Thoracic aorta (tissue), 2 donors: Measurements from ENCODE around the gene KSR1. TPM values are rescaled to one million over a fixed set of nuclear protein-coding genes. Genes with fewer than 3 reads are reported as not detected.

Experiments used
- ATAC-seq: fragments of 150-250 bp; one replicate; pipeline ENCODE4 v1.8.0; 2017; ENCODE audit warnings: low read depth; ENCODE audit not compliant: insufficient number of reproducible peaks, low FRiP score
- DNase-seq: peaks from one replicate; pipeline ENCODE4 v3.0.0-alpha.2; 2020; ENCODE audit warnings: low spot score
- H3K27ac ChIP-seq, 2 donors: fragments of 200-600 bp; sonication (generic); 1 replicate in 1 of 2; 2 replicates in 1 of 2; pipeline ENCODE4 v1.5.1; 2016; ENCODE audit warnings: mild to moderate bottlenecking in 2 of 2, moderate library complexity in 2 of 2
- H3K27me3 ChIP-seq: fragments of 200-600 bp; sonication (generic); replicated peaks from 2 replicates; pipeline ENCODE4 v1.6.0; 2016; ENCODE audit warnings: mild to moderate bottlenecking; ENCODE audit not compliant: insufficient read depth
- H3K36me3 ChIP-seq: fragments of 200-600 bp; sonication (generic); one replicate; pipeline ENCODE4 v1.5.1; 2016
- H3K4me1 ChIP-seq, 2 donors: fragments of 200-600 bp; sonication (generic); 1 replicate in 1 of 2; 2 replicates in 1 of 2; pipeline versions ENCODE4 v1.5.1 to v1.6.0; 2016; ENCODE audit warnings: low read depth in 2 of 2, mild to moderate bottlenecking in 1 of 2; ENCODE audit not compliant: control insufficient read depth in 1 of 2
- H3K4me3 ChIP-seq: fragments of 200-600 bp; sonication (generic); 2 replicates; pipeline ENCODE4 v1.5.1; 2016; ENCODE audit warnings: mild to moderate bottlenecking
- H3K9me3 ChIP-seq: fragments of 200-600 bp; sonication (generic); 2 replicates; pipeline ENCODE4 v1.5.1; 2016
- CTCF ChIP-seq: fragments of 200-600 bp; sonication (generic); IDR thresholded peaks from one replicate; pipeline ENCODE4 v1.5.1; 2019; ENCODE audit warnings: antibody characterized with exemption
- total RNA-seq, 2 donors: library from RNA; depleted of rRNA; stranded (reverse); fragments of >200 nt; gene quantifications; one replicate each; pipeline versions ENCODE4 v1.1.0 to v1.2.3, GENCODE V29; 2016

KSR1 gene
- total RNA-seq, 2 donors from 2014 or later: 17.6 to 46.0 TPM

GRCh38 chr17:27532269-27533263 is 76.3 kb downstream of the KSR1 start:
- no peak for DNase-seq

GRCh38 chr17:27533874-27534815 is 77.9 kb downstream of the KSR1 start:
- H3K27ac ChIP-seq: no peak overlapping the region
- no peaks in the 10 kb centered on the region for H3K27me3 ChIP-seq
- H3K4me3 ChIP-seq: no peak overlapping the region
- H3K9me3 ChIP-seq: no peaks in the 10 kb centered on the region
- no peaks in the 10 kb centered on the region for H3K36me3 ChIP-seq
- ATAC-seq (no peak), DNase-seq (no peak)
- no peak for TF ChIP-seq CTCF
- H3K4me1 ChIP-seq: peaks cover 16 to 43% of the 10 kb centered on the region in 2 donors

More at GRCh38 chr17:27532269-27533263, 76.3 kb downstream of the KSR1 start:
- Histone ChIP-seq H3K4me1 (peaks cover 19 to 44% of the 10 kb centered on the region in 2 donors), H3K9me3 (no peaks in the 10 kb centered on the region), H3K27ac (no peak overlapping the region), H3K27me3 (no peaks in the 10 kb centered on the region), H3K4me3 (no peak overlapping the region), H3K36me3 (no peaks in the 10 kb centered on the region)
- TF ChIP-seq CTCF: no peak
- no peak for ATAC-seq

DNA sequence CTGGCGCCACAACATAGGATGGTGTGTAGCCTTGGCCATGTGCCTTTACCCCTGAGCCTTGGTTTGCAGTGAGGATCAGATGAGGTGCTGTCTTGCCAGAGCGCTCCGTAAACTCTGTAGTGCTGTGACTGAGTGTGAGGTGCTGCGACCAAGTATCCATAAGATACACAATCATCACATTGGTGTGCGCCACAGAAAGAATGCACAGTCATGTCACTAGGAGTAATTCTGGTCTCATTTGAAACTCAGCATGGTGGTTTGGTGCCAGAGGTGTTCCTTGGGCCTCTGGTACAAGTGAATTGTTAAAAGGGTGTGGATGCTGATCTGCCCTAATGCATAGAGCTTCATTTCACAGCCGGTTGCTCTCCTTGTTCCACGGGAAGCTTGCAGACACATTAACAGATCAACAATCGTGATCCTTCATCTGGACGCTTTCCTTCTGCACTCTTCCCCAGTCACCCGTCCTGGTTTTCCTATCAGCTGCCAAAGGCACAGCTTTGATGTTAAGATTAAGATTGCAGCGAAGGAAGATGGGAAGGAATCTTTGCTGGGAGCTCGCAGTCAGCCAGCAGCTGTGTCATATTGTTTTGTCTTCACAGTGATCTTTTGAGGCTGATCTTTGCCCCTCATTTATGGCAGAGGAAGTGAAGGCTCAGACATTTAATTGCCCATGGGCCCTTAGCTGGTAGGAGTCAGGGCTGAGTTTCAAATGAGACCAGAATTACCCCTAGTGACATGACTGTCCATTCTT is 79.1 kb downstream of the KSR1 start:
- peaks cover 22 to 46% of the 10 kb centered on the region in 2 donors for H3K4me1 ChIP-seq
- H3K36me3 ChIP-seq: no peaks in the 10 kb centered on the region
- ATAC-seq (no peak), DNase-seq (no peak)
- H3K27ac ChIP-seq: no peak overlapping the region
- H3K4me3 ChIP-seq: no peak overlapping the region
- no peaks in the 10 kb centered on the region for H3K9me3 ChIP-seq
- TF ChIP-seq CTCF: no peak
- H3K27me3 ChIP-seq: no peaks in the 10 kb centered on the region

DNA sequence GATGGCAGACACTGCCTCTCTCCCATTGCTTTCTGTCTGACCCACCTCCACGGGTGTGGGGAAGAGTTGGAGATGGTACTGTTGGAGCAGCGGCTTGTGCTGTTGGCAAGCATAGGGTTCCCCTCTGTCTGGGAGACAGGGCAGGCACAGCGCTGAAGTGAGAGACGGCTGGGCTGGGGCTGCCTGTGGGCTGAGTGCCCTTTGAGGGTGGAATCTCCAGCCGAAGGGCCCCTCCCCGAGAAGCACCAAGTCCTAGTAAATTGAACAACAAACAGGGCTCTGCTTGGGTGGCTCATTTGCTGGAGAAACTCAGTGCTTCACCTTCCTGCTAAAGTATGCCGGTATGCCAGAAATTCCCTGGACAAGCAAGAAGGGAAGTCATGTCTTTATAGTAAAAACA is 79.7 kb downstream of the KSR1 start:
- Histone ChIP-seq H3K36me3 (no peaks in the 10 kb centered on the region), H3K27me3 (no peaks in the 10 kb centered on the region), H3K4me1 (peaks cover 24 to 46% of the 10 kb centered on the region in 2 donors), H3K27ac (no peak overlapping the region), H3K9me3 (no peaks in the 10 kb centered on the region), H3K4me3 (no peak overlapping the region)
- TF ChIP-seq CTCF: no peak
- ATAC-seq: no peak
- no peak for DNase-seq
